ENCODE data around the gene SYNE2. TPM values are rescaled to one million over a fixed set of nuclear protein-coding genes. Genes with fewer than 3 reads are reported as not detected.
A peak's percentile ranks its signal among the peaks of the same experiment; 100 is the strongest.
"Not testable (repeated sequence)": the region's sequence is repeated elsewhere in the genome, so short reads cannot be mapped to it uniquely, and the experiment has no call there.

Gene SYNE2
- total RNA-seq, 2 donors from 2014 or later, result 48.5 to 66.9 TPM

DNA sequence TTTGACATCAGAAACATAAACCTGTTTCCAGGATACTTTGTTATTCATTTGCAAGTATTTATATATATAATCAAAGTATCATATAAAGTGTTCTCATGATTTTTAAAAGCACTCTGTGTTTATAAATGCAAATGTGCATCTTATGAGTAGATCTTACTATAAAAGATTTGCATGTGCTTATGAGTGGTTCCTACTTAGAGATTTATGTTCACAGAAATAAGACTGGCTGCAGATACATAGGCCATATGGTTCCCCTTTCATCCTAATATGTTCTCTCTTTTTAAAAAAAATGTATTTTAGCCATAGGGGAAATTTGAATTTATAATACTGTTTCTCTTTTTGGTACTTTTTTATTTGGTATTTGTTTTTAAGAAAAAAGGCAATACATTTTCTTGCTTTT, 267.2 kb downstream of the SYNE2 start:
- Mint-ChIP-seq H3K4me3 (no peak overlapping the region), H3K27ac (peak overlapping the region; percentile 27), H3K9me3 (no peaks in the 10 kb centered on the region), H3K27me3 (no peaks in the 10 kb centered on the region), H3K4me1 (peaks cover 6% of the 10 kb centered on the region), H3K36me3 (ENCODE audit: low read depth) (peaks cover 86% of the 10 kb centered on the region)
- ATAC-seq (replicated peaks), result no peak

DNA sequence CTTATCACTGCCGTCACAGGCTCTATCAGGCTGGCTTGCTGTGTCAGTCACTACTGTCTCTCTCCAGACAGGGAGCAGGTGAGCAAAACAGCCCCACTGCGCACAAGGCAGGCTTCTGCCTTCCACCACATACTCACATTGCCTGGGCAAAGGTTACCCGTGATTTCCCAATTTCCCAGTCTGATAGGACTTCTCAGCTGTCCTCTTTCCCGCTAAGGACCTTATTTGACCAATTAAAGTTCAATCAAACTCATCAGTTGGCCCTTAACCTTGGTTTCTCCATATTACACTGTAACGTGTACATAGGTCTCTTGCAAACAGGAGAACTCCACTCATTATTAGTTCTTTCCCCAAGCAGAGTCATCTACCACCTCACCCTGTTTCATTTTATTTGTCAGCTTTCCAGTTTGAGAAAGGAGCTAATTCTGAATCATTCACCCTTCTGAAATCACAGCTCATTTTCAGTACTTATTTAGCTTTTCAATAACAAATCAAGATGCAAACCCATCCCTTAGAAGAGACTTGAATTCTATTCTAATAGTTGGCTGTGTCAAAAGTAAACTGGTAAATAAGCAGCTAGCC, 270.5 kb downstream of the SYNE2 start:
- Mint-ChIP-seq H3K27ac (peak overlapping the region; percentile 78), H3K27me3 (no peaks in the 10 kb centered on the region), H3K36me3 (ENCODE audit: low read depth) (peaks cover 94% of the 10 kb centered on the region), H3K9me3 (no peaks in the 10 kb centered on the region), H3K4me1 (peaks cover 6% of the 10 kb centered on the region), H3K4me3 (no peak overlapping the region)
- peak; percentile 87 for ATAC-seq (replicated peaks)

DNA sequence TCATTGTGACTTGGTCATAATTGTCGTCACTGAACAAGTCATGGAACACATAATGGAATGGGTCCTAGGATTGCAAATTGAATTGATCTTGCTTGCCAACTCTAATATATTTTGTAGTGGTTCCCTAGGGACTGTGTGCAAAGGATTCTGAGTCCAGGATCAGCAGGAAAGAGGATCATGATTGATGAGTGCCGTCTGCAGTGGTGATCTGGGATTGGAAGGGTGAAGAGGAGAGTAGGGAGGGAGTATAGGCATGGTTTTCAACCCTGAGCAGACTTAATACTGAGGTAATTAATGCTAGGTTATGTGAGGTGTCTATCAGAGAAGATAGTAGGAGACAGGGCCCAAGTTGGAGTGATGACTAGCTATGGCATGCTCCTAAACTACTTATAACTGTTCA, 272.5 kb downstream of the SYNE2 start:
- peaks cover 6% of the 10 kb centered on the region for H3K4me1 Mint-ChIP-seq
- no peak overlapping the region for H3K27ac Mint-ChIP-seq
- H3K27me3 Mint-ChIP-seq, result no peaks in the 10 kb centered on the region
- H3K4me3 Mint-ChIP-seq, result no peak overlapping the region
- ATAC-seq (replicated peaks), result no peak
- H3K36me3 Mint-ChIP-seq (ENCODE audit: low read depth), result peaks cover 94% of the 10 kb centered on the region
- no peaks in the 10 kb centered on the region for H3K9me3 Mint-ChIP-seq

DNA sequence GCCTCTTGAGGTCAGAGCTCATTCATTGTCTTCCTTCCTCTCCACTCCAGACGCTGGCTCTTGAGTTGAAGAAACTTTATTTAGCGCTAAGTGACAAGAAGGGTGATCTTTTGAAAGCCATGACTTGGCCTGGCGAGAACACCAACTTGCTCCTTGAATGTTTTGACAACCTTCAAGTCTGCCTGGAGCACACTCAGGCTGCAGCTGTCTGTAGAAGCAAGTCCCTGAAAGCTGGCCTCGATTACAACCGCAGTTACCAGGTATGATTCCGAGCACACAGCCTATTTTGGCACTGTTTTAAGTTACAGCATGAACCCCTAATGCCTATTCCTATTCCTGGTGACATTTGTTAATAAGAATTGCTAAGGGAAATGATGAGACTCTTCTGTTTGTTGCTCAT, 273.7 kb downstream of the SYNE2 start:
- no peak for ATAC-seq (replicated peaks)
- Mint-ChIP-seq H3K27ac (no peak overlapping the region), H3K4me1 (peaks cover 6% of the 10 kb centered on the region), H3K9me3 (no peaks in the 10 kb centered on the region), H3K4me3 (no peak overlapping the region), H3K36me3 (ENCODE audit: low read depth) (peaks cover 96% of the 10 kb centered on the region), H3K27me3 (no peaks in the 10 kb centered on the region)

DNA sequence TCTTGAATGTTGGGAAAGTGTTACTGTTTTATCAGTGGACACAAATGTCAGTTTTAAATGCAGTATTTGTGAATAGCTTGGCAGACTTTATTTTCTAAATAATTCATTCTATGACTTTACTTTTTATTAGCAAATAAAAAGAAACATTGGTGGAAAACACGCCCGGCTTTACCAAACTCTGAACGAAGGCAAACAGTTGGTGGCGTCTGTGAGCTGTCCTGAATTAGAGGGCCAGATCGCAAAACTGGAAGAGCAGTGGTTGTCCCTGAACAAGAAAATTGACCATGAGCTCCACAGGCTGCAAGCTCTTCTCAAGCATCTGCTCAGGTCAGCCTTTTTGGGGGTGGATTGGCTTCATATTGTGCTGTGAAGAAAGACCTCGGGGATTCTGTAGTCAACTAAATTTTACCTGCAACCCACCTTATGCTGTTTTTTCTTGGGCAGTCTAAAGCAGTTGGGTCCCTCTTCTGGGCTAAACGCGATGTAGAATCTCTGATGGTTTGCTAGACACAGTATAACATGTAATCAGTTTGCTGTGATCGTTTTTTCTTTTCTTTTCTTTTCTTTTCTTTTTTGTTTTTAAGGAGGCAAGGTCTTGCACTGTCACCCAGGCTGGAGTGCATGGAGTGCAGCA, 285.0 kb downstream of the SYNE2 start:
- no peak overlapping the region for H3K27ac Mint-ChIP-seq
- no peak for ATAC-seq (replicated peaks)
- H3K27me3 Mint-ChIP-seq, result no peaks in the 10 kb centered on the region
- H3K36me3 Mint-ChIP-seq (ENCODE audit: low read depth), result peaks cover 93% of the 10 kb centered on the region
- H3K4me1 Mint-ChIP-seq, result no peaks in the 10 kb centered on the region
- H3K9me3 Mint-ChIP-seq, result no peaks in the 10 kb centered on the region
- no peak overlapping the region for H3K4me3 Mint-ChIP-seq

DNA sequence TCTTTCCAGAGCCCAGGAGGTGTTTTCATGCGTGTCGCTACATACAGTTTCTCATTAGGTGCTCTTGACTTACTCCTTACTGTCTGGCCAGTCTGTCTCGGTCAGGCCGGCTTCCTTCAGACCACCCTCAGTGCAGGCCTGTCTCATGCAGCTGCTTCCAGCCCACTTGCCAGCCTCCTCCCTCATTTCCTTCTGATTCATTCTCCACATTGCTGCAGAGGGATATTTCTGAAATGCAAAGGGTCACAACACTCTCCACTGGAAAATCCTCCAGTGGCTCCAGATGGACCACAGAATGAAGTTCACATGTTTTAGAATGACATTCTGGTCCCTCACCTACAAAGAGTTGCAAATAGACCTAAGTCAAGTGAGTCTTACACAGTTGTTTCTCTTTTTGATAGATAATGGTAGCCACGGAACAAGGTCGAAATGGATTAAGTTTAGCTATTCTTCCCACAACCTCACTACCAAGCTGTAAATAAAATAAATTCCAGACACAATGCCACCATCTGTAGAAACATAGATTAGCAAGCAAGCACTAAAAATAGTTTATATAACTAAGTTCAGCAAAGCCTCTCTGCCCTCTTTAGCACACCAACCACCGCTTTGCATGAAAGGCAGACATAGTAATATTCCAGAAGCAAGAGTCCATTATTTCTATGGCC, 294.5 kb downstream of the SYNE2 start:
- no peak overlapping the region for H3K4me3 Mint-ChIP-seq
- H3K9me3 Mint-ChIP-seq, result no peaks in the 10 kb centered on the region
- no peaks in the 10 kb centered on the region for H3K27me3 Mint-ChIP-seq
- no peak for ATAC-seq (replicated peaks)
- no peaks in the 10 kb centered on the region for H3K4me1 Mint-ChIP-seq
- no peak overlapping the region for H3K27ac Mint-ChIP-seq
- peaks cover 80% of the 10 kb centered on the region for H3K36me3 Mint-ChIP-seq (ENCODE audit: low read depth)

DNA sequence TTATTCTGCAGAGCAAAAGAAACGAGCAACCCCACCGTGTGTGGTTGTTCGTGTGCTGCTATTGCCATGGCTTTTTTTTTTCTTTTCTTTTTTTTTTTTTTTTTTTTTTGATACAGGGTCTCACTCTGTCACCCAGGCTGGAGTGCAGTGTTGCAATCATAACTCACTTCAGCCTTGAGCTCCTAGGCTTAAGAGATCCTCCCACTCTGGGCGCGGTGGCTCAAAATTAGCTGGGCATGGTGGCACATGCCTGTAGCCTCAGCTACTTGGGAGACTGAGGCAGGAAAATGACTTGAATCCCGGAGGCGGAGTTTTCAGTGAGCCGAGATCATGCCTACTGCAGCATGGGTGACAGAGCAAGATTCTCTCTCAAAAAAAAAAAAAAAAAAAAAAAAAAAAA, 297.1 kb downstream of the SYNE2 start:
- Mint-ChIP-seq H3K27ac (no peak overlapping the region), H3K27me3 (no peaks in the 10 kb centered on the region), H3K9me3 (no peaks in the 10 kb centered on the region), H3K36me3 (ENCODE audit: low read depth) (peaks cover 84% of the 10 kb centered on the region), H3K4me1 (no peaks in the 10 kb centered on the region), H3K4me3 (no peak overlapping the region)
- ATAC-seq (replicated peaks), result no peak

DNA sequence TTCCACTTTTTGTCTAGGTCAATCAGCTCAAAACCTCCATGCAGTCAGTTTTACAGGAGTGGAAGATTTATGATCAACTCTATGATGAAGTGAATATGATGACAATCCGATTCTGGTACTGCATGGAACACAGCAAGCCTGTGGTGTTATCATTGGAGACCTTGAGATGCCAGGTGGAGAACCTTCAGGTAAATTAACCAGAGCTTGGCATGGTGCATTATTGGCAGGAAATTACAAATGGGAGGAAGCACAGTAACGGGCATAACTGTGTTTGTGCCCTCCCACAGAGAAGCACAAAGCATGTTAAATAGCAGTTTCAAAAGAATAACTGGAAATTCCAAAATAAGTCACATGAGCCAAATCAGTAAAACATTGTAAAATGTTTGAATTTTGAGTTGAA, 305.8 kb downstream of the SYNE2 start:
- no peak for ATAC-seq (replicated peaks)
- peaks cover 90% of the 10 kb centered on the region for H3K36me3 Mint-ChIP-seq (ENCODE audit: low read depth)
- H3K4me1 Mint-ChIP-seq, result no peaks in the 10 kb centered on the region

DNA sequence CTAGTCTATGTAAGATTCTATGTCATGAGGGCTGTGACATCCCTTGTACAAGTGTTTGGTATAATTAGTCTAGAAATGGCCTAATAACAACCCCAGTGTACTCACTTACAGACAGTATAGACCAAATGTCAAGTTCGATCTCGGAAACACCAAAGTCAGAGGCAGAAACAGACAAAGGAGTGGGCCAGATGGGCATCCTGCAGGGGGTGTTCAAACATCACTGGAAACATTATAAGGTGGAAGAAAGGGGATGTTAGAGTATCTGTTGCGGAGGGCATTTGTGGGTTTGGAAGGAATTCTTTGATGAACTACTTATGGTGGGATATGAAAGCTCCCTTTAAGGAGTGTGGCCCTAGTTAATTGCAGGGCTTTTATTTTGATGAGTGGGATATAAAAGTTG, 306.8 kb downstream of the SYNE2 start:
- Mint-ChIP-seq H3K27ac (peak overlapping the region; percentile 25), H3K9me3 (no peaks in the 10 kb centered on the region), H3K4me1 (no peaks in the 10 kb centered on the region), H3K36me3 (ENCODE audit: low read depth) (peaks cover 86% of the 10 kb centered on the region), H3K4me3 (no peak overlapping the region), H3K27me3 (no peaks in the 10 kb centered on the region)
- no peak for ATAC-seq (replicated peaks)

More for the DNA sequence above, 305.8 kb downstream of the SYNE2 start:
- H3K27me3 Mint-ChIP-seq, result no peaks in the 10 kb centered on the region
- H3K4me3 Mint-ChIP-seq, result no peak overlapping the region
- H3K27ac Mint-ChIP-seq, result no peak overlapping the region
- no peaks in the 10 kb centered on the region for H3K9me3 Mint-ChIP-seq

DNA sequence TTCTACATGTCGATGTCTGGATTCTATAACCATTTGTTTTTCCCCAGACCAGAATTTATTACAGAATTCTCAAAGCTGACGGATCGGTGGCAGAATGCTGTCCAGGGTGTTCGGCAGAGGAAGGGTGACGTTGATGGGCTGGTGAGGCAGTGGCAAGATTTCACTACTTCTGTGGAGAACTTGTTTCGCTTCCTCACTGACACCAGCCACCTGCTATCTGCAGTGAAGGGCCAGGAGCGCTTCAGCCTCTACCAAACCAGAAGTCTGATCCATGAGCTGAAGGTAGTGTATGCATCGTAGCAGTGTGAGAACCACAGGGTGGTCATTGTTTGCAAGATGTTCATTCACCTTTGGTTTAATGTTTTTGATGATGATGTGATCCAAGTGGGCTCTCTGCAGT, 317.4 kb downstream of the SYNE2 start:
- Mint-ChIP-seq H3K4me3 (no peak overlapping the region), H3K9me3 (no peaks in the 10 kb centered on the region), H3K36me3 (ENCODE audit: low read depth) (peaks cover 68% of the 10 kb centered on the region), H3K27me3 (no peaks in the 10 kb centered on the region), H3K4me1 (no peaks in the 10 kb centered on the region), H3K27ac (no peak overlapping the region)
- ATAC-seq (replicated peaks), result no peak

DNA sequence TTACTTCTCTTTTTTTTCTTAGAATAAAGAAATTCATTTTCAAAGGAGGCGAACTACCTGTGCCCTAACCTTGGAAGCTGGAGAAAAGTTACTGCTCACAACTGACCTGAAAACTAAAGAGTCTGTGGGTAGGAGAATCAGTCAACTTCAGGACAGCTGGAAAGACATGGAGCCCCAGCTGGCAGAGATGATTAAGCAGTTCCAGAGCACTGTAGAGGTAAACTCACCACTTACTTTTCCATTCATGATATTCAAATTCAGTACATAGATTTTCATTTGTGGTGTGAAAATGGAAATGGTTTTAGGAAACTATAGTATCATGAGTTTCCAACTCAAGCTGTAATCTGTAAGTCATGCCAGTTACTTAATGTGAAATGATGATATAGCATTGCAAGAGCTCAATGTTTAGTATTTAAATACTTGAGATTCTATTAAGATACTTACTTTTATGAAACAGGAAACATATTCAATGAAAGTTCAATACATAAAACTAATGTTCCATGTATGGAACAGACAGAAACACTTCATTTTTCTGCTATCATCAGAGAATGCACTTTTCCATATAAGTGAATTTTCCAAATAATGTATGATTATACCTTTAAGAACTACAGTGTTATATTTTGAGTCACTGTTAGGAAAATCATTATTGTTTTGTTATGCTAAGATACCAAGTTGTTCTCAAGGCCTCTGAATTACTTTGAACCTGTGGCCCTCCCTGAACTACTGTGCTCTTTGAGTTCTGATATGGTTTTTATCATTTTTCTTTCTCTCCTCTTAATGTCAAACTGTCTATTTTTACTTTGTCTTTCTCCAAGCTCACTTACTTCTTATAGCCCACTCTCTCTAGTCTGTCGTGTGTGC, 322.3 kb downstream of the SYNE2 start:
- Mint-ChIP-seq H3K27ac (peak overlapping the region; percentile 73), H3K4me1 (peaks cover 12% of the 10 kb centered on the region), H3K27me3 (no peaks in the 10 kb centered on the region), H3K4me3 (no peak overlapping the region), H3K36me3 (ENCODE audit: low read depth) (peaks cover 62% of the 10 kb centered on the region), H3K9me3 (no peaks in the 10 kb centered on the region)
- ATAC-seq (replicated peaks), result peak; percentile 87

DNA sequence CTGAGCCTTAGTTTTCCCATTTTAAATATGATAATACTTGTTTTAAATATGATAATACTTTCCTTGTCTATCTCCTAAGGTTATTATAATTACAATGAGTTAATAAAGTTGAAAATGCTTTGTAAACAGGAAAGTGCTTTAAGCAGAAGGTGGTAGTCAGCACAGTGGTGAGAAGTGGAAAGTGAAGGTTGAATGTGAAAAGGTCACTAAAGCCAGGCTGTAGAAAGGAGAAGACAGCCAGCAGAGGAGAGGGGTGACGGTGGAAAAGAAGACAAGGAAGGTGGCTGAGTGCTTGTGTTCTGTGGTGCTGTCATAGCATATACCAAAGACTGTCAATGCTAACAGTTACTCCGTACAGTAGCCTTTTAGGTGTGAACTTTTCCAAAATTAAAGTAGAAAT, 323.5 kb downstream of the SYNE2 start:
- peak overlapping the region; percentile 73 for H3K27ac Mint-ChIP-seq
- peaks cover 12% of the 10 kb centered on the region for H3K4me1 Mint-ChIP-seq
- no peak for ATAC-seq (replicated peaks)
- no peak overlapping the region for H3K4me3 Mint-ChIP-seq
- H3K36me3 Mint-ChIP-seq (ENCODE audit: low read depth), result peaks cover 65% of the 10 kb centered on the region
- H3K27me3 Mint-ChIP-seq, result no peaks in the 10 kb centered on the region
- no peaks in the 10 kb centered on the region for H3K9me3 Mint-ChIP-seq

DNA sequence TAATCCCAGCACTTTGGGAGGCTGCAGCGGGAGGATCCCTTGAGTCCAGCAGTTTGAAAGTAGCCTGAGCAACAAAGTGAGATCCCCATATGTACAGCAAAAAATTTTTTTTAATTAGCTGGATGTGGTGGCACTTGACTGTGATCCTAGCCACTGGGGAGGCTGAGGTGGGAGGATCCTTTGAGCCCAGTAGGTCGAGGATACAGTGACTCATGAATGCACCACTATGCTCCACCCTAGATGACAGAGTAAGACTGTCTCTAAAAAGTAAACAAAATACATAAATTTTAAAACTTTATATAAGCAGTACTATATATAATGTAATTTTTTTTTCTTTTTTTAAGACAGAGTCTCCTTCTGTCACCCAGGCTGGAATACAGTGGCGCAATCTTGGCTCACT, 326.0 kb downstream of the SYNE2 start:
- H3K27ac Mint-ChIP-seq, result no peak overlapping the region
- no peaks in the 10 kb centered on the region for H3K9me3 Mint-ChIP-seq
- peak; percentile 30 for ATAC-seq (replicated peaks)
- no peak overlapping the region for H3K4me3 Mint-ChIP-seq
- H3K27me3 Mint-ChIP-seq, result no peaks in the 10 kb centered on the region
- H3K4me1 Mint-ChIP-seq, result peaks cover 12% of the 10 kb centered on the region
- peaks cover 65% of the 10 kb centered on the region for H3K36me3 Mint-ChIP-seq (ENCODE audit: low read depth)

DNA sequence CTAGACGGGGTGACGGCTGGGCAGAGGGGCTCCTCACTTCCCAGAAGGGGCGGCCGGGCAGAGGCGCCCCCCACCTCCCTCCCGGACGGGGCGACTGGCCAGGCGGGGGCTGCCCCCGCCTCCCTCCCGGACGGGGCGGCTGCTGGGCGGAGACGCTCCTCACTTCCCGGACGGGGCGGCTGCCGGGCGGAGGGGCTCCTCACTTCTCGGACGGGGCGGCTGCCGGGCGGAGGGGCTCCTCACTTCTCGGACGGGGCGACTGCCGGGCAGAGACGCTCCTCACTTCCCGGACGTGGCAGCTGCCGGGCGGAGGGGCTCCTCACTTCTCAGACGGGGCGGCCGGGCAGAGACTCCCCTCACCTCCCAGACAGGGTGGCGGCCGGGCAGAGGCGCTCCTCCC, 330.1 kb downstream of the SYNE2 start:
- H3K27me3 Mint-ChIP-seq; H3K4me3 Mint-ChIP-seq; H3K27ac Mint-ChIP-seq; H3K9me3 Mint-ChIP-seq; ATAC-seq (replicated peaks); H3K4me1 Mint-ChIP-seq: not testable (repeated sequence)
- peaks cover 75% of the 10 kb centered on the region for H3K36me3 Mint-ChIP-seq (ENCODE audit: low read depth)

All from activated T-helper 17 cell treated with anti-CD3 and anti-CD28 coated beads, Interleukin-2, amount 50 U/mL, for 72 hours (primary cell).